HEK293 (cell line): ENCODE results near the gene CDADC1.

Experiments used
- HOXC10 ChIP-seq: sonication (generic); formaldehyde crosslinking; IDR thresholded peaks from 2 replicates; pipeline ENCODE4 v1.8.1; 2023; ENCODE audit warnings: mild to moderate bottlenecking, missing genetic modification reagents
- RBAK ChIP-seq: fragments of 450-650 bp; formaldehyde crosslinking; IDR thresholded peaks from 2 replicates; pipeline ENCODE4 v1.5.1; 2016; ENCODE audit warnings: missing biosample characterization, missing genetic modification characterization
- SP7 ChIP-seq: fragments of 450-650 bp; formaldehyde crosslinking; IDR thresholded peaks from 2 replicates; pipeline ENCODE4 v1.5.1; 2016; ENCODE audit warnings: missing biosample characterization, missing genetic modification characterization
- YY1 ChIP-seq: fragments of 450-650 bp; formaldehyde crosslinking; IDR thresholded peaks from 2 replicates; pipeline ENCODE4 v1.5.1; 2018; ENCODE audit warnings: missing biosample characterization, missing genetic modification characterization
- ZFP3 ChIP-seq: fragments of 450-650 bp; formaldehyde crosslinking; IDR thresholded peaks from 2 replicates; pipeline ENCODE4 v1.5.1; 2016; ENCODE audit warnings: low read depth, missing biosample characterization, missing genetic modification characterization
- ZNF791 ChIP-seq: fragments of 450-650 bp; formaldehyde crosslinking; IDR thresholded peaks from 2 replicates; pipeline ENCODE4 v1.5.1; 2016; ENCODE audit warnings: missing biosample characterization, missing genetic modification characterization
- TF ChIP-seq, protein P1 (sequence below): fragments of 450-650 bp; formaldehyde crosslinking; IDR thresholded peaks from 2 replicates; pipeline ENCODE4 v1.5.1; 2016; ENCODE audit warnings: missing biosample characterization, missing genetic modification characterization
- TF ChIP-seq, protein P2 (sequence below): fragments of 450-650 bp; formaldehyde crosslinking; IDR thresholded peaks from 2 replicates; pipeline ENCODE4 v1.5.1; 2016; ENCODE audit warnings: missing biosample characterization, missing genetic modification characterization, low read depth
- TF ChIP-seq, protein P3 (sequence below): fragments of 450-650 bp; formaldehyde crosslinking; IDR thresholded peaks from 2 replicates; pipeline ENCODE4 v1.5.1; 2016; ENCODE audit warnings: missing biosample characterization, missing genetic modification characterization

DNA sequence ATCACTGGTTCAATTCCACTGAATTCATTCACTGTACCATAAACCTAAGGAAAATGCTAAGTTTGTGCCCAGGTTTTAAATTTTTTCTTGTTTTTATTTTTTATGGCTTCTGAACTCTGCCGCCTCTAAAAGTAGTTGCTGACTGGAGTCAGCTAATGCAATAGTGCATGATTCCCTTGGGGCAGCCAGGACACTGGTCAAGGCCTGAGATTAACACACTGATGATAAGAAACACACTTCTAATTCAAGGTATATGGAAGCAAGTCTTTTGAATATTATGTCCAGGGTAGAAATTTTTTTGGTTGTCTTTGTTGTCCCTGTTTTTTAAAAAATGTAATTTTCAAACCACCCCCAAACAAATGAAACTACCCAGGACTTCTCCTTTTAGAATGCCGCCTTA lies 72.2 kb downstream of the CDADC1 start:
- TF ChIP-seq, protein P1, sequence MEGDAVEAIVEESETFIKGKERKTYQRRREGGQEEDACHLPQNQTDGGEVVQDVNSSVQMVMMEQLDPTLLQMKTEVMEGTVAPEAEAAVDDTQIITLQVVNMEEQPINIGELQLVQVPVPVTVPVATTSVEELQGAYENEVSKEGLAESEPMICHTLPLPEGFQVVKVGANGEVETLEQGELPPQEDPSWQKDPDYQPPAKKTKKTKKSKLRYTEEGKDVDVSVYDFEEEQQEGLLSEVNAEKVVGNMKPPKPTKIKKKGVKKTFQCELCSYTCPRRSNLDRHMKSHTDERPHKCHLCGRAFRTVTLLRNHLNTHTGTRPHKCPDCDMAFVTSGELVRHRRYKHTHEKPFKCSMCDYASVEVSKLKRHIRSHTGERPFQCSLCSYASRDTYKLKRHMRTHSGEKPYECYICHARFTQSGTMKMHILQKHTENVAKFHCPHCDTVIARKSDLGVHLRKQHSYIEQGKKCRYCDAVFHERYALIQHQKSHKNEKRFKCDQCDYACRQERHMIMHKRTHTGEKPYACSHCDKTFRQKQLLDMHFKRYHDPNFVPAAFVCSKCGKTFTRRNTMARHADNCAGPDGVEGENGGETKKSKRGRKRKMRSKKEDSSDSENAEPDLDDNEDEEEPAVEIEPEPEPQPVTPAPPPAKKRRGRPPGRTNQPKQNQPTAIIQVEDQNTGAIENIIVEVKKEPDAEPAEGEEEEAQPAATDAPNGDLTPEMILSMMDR (tag by site-specific recombination) = no peak
- TF ChIP-seq RBAK (tag by site-specific recombination) (no peak), ZFP3 (no peak), SP7 (no peak), ZNF791 (tag by site-specific recombination) (no peak), YY1 (tag by site-specific recombination) (no peak), HOXC10 (CRISPR knock-in tag) (no peak)
- TF ChIP-seq, protein P2, sequence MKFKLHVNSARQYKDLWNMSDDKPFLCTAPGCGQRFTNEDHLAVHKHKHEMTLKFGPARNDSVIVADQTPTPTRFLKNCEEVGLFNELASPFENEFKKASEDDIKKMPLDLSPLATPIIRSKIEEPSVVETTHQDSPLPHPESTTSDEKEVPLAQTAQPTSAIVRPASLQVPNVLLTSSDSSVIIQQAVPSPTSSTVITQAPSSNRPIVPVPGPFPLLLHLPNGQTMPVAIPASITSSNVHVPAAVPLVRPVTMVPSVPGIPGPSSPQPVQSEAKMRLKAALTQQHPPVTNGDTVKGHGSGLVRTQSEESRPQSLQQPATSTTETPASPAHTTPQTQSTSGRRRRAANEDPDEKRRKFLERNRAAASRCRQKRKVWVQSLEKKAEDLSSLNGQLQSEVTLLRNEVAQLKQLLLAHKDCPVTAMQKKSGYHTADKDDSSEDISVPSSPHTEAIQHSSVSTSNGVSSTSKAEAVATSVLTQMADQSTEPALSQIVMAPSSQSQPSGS (tag by site-specific recombination) = no peak
- TF ChIP-seq, protein P3, sequence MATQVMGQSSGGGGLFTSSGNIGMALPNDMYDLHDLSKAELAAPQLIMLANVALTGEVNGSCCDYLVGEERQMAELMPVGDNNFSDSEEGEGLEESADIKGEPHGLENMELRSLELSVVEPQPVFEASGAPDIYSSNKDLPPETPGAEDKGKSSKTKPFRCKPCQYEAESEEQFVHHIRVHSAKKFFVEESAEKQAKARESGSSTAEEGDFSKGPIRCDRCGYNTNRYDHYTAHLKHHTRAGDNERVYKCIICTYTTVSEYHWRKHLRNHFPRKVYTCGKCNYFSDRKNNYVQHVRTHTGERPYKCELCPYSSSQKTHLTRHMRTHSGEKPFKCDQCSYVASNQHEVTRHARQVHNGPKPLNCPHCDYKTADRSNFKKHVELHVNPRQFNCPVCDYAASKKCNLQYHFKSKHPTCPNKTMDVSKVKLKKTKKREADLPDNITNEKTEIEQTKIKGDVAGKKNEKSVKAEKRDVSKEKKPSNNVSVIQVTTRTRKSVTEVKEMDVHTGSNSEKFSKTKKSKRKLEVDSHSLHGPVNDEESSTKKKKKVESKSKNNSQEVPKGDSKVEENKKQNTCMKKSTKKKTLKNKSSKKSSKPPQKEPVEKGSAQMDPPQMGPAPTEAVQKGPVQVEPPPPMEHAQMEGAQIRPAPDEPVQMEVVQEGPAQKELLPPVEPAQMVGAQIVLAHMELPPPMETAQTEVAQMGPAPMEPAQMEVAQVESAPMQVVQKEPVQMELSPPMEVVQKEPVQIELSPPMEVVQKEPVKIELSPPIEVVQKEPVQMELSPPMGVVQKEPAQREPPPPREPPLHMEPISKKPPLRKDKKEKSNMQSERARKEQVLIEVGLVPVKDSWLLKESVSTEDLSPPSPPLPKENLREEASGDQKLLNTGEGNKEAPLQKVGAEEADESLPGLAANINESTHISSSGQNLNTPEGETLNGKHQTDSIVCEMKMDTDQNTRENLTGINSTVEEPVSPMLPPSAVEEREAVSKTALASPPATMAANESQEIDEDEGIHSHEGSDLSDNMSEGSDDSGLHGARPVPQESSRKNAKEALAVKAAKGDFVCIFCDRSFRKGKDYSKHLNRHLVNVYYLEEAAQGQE (tag by site-specific recombination) = no peak
